Neural crest cell (in vitro differentiated cells): Measurements from ENCODE around the gene CUX1. TPM values are rescaled to one million over a fixed set of nuclear protein-coding genes. Genes with fewer than 3 reads are reported as not detected.
A peak's percentile ranks its signal among the peaks of the same experiment; 100 is the strongest.

Source experiments
- DNase-seq: peaks from one replicate; pipeline ENCODE4 v3.0.0; 2021; ENCODE audit warnings: low read depth, mixed read lengths, low spot score
- H3K27ac Mint-ChIP-seq: one replicate; pipeline ENCODE4 v1.8.0; 2021; ENCODE audit warnings: mild to moderate bottlenecking, mixed read lengths; ENCODE audit not compliant: unreplicated experiment
- H3K27me3 Mint-ChIP-seq: 2 replicates; pipeline ENCODE4 v1.8.0; 2021; ENCODE audit warnings: low read depth, mild to moderate bottlenecking, mixed read lengths
- H3K36me3 Mint-ChIP-seq: 2 replicates; pipeline ENCODE4 v1.8.0; 2021; ENCODE audit warnings: low read depth, mild to moderate bottlenecking, mixed read lengths
- H3K4me1 Mint-ChIP-seq: 2 replicates; pipeline ENCODE4 v1.8.0; 2021; ENCODE audit warnings: mixed read lengths
- H3K4me3 Mint-ChIP-seq: one replicate; pipeline ENCODE4 v1.8.0; 2021; ENCODE audit warnings: mild to moderate bottlenecking, mixed read lengths
- H3K9me3 Mint-ChIP-seq: 2 replicates; pipeline ENCODE4 v1.8.0; 2021; ENCODE audit warnings: mixed read lengths
- total RNA-seq: library from RNA; stranded (reverse); gene quantifications from 2 replicates; pipeline ENCODE4 v1.2.1, GENCODE V29; 2021
- TF ChIP-seq, protein P1 (sequence below): fragments of 200-600 bp; sonication (generic); conservative IDR thresholded peaks from 2 replicates; pipeline ENCODE4 v1.5.0; 2021; ENCODE audit warnings: antibody characterized with exemption, mild to moderate bottlenecking

Gene CUX1
- total RNA-seq, 1 donor from 2014 or later: 60.0 TPM

DNA sequence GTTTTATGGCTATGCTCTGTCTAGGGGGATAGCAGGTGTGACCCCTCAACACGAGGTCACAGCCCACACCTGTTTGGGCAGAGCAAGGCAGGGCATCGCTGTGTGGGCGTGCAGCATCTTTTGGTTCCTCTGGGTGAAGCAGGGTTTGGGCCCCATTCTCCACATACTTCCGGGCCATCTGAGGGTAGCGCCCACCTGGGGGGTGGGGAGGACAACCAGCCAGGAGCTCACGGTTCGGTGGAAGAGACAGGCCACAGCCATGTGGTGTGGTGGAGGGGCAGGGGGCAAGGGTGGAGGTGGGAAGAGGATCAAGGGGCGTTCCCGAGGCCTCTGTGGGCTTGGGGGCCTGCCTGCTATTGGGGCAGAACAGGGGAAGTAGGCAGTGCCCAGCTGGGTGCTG lies 471.6 kb downstream of the CUX1 start:
- Mint-ChIP-seq H3K9me3 (no peaks in the 10 kb centered on the region), H3K4me3 (peak overlapping the region; percentile 85), H3K36me3 (no peaks in the 10 kb centered on the region), H3K4me1 (peaks cover 23% of the 10 kb centered on the region), H3K27me3 (no peaks in the 10 kb centered on the region), H3K27ac (no peak overlapping the region)
- TF ChIP-seq, protein P1, sequence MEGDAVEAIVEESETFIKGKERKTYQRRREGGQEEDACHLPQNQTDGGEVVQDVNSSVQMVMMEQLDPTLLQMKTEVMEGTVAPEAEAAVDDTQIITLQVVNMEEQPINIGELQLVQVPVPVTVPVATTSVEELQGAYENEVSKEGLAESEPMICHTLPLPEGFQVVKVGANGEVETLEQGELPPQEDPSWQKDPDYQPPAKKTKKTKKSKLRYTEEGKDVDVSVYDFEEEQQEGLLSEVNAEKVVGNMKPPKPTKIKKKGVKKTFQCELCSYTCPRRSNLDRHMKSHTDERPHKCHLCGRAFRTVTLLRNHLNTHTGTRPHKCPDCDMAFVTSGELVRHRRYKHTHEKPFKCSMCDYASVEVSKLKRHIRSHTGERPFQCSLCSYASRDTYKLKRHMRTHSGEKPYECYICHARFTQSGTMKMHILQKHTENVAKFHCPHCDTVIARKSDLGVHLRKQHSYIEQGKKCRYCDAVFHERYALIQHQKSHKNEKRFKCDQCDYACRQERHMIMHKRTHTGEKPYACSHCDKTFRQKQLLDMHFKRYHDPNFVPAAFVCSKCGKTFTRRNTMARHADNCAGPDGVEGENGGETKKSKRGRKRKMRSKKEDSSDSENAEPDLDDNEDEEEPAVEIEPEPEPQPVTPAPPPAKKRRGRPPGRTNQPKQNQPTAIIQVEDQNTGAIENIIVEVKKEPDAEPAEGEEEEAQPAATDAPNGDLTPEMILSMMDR: no peak
- no peak for DNase-seq

DNA sequence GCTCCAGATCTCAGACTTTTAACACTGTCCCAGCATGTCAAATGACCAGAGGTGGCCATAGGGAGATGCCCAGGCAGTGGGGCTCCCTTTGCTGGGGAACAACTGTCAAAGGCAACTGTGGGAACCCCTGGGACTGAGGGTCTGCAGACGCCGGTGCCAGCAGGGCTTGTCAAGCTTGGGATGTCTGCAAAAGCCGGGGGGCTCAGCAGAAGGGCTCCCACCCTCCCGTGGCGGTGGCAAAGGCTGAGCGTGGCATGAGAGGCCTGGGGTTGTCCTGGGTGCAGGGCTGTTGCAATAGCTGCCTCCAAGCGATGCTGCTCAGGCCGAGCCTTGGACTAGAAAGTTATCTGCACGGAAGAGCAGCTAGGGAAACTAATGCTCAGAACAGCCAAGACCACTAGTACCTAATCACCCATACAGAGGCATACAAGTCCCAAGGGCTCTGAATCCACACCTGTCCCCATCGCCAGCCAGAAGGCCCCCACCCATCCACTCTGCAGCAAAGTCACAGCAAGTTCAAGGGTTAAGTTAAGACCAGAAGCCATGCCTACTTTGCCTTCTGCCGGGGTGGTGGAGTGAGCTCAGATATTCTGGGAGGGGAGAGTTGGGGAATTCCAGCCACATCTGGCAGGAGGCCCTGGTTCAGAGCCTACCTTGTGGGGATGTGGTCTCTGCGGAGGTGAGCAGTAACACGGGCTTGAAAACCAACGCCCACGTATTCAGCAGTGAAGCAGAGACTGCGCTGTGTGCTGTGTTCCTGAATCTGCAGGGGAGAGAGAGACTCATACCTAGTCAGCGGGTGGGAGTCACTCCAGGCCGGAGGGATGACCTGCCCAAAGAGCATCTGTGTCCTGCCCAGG lies 473.9 kb downstream of the CUX1 start:
- Mint-ChIP-seq H3K4me1 (peaks cover 25% of the 10 kb centered on the region), H3K36me3 (no peaks in the 10 kb centered on the region), H3K27me3 (no peaks in the 10 kb centered on the region), H3K9me3 (no peaks in the 10 kb centered on the region), H3K27ac (no peak overlapping the region), H3K4me3 (peak overlapping the region; percentile 51)
- TF ChIP-seq, protein P1: no peak
- DNase-seq: no peak

DNA sequence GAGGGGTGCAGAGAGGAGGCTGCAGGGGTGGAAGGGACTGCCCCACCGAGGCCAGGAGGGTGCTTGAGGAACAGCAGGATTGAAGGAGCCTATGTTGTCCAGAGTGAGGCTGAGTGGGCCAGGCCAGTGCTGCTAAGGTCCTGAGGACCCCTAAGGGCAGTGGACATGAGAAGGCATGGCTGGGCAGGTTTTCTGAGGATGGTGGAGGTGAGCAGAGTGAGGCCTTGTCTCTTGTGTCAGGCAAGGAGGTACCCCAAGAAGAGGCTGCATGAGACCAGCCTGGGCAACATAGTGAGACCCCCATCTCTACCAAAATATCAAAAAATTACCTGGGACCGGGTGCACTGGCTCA lies 474.5 kb downstream of the CUX1 start:
- TF ChIP-seq, protein P1: no peak
- no peaks in the 10 kb centered on the region for H3K9me3 Mint-ChIP-seq
- H3K4me3 Mint-ChIP-seq: peak overlapping the region; percentile 51
- H3K4me1 Mint-ChIP-seq: peaks cover 29% of the 10 kb centered on the region
- no peaks in the 10 kb centered on the region for H3K27me3 Mint-ChIP-seq
- DNase-seq: no peak
- no peak overlapping the region for H3K27ac Mint-ChIP-seq
- no peaks in the 10 kb centered on the region for H3K36me3 Mint-ChIP-seq

DNA sequence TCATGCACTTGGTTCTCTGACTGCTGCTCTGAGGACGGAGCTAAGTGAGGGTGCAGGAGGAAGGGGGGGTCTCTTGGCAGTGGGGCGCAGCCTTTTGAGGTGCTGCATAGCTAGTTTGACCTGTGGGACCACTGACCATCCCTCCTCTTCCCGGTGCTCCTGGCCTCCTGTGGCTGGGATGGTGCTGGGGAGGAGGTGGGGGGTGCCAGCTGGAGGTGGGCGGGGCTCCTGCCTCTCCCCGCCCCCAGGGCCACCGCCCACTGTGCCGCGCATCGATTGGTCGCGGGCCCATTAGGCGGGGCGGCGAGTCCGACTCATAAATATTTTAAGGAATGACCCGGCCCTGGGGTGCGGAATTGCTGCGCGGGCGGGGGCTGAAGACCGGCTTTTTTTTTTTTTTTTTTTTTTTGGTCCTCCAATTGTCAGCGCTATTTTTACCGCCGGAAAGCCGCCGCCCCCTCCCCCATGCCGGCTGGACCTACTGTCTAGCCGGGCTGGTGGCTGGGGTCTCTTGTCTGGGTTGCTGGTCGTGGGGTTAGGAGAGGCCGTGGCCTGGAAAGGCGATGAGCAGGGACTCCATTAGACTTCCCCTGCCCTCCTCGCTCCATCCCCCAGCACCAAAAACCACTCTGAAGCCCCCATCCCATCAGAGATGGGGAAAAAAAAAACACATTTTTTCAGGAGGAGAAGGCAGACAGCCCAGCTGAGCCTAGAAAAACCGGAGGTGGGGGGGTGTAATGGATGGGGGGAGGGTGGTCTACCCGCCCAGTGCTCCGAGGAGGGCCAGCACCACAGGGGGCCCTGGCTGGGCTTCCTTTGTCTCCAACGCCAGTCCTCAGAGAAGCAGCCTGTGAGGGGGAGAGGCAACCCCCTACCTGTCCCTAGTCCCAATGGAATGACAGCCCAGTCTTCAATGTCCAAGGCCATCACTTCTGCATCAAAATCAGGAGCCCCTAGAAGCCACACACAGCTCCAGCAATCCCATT lies 475.7 kb downstream of the CUX1 start:
- DNase-seq: no peak
- Mint-ChIP-seq H3K27me3 (no peaks in the 10 kb centered on the region), H3K4me1 (peaks cover 28% of the 10 kb centered on the region), H3K4me3 (peak overlapping the region; percentile 54), H3K27ac (no peak overlapping the region), H3K9me3 (no peaks in the 10 kb centered on the region), H3K36me3 (no peaks in the 10 kb centered on the region)
- TF ChIP-seq, protein P1: no peak

DNA sequence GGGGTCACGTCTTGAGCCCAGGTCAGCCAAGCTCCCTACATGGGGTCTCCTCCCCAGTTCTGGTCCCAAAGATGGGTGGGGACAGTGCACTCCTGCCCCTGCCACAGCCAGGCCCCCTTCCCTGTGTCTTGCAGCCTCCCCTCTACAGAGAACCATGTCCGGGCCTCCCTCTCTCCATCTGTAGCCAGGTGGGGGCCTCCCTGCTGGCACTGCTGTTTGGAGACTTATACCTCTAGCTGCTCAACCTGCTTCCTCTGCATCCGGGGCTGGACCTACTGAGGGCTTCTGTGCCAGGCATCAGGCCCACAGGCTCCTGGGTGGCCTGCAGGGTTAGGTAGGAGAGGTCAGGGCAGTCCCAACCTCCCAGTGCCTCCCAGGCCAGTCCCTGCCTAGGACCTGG lies 477.2 kb downstream of the CUX1 start:
- DNase-seq: no peak
- Mint-ChIP-seq H3K27me3 (no peaks in the 10 kb centered on the region), H3K4me3 (no peak overlapping the region), H3K36me3 (no peaks in the 10 kb centered on the region), H3K9me3 (no peaks in the 10 kb centered on the region), H3K4me1 (peaks cover 23% of the 10 kb centered on the region), H3K27ac (no peak overlapping the region)
- TF ChIP-seq, protein P1: no peak
